DOHH2 (cell line): ENCODE data around the gene NT5C3A.
"Not testable (repeated sequence)": the region's sequence is repeated elsewhere in the genome, so short reads cannot be mapped to it uniquely, and the experiment has no call there.

ENCODE experiments used
- EZH2phosphoT487 ChIP-seq: fragments of 200-600 bp; sonication (generic); IDR thresholded peaks from 2 replicates; pipeline ENCODE4 v1.6.1; 2017; ENCODE audit warnings: borderline replicate concordance, mild to moderate bottlenecking, antibody characterized with exemption, low read length, moderate library complexity, mixed read lengths
- TF ChIP-seq, protein P1 (sequence below): fragments of 200-600 bp; sonication (generic); IDR thresholded peaks from one replicate; pipeline ENCODE4 v1.5.1; 2014; ENCODE audit warnings: antibody characterized with exemption, mild to moderate bottlenecking, low read depth, low read length; ENCODE audit not compliant: poor library complexity, severe bottlenecking

DNA sequence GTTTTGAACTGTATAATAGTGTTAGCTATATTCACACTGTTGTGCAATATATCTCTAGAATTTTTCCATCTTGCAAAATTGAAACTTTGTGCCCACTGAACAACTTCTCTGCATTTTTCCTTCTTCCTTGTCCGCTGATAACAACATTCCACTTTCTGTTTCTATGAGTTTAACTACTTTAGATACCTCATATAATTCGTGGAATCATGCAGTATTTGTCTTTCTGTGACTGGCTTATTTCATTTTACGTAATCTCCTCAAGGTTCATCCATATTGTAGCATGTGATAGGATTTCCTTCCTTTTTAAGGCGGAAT lies 95.4 kb downstream of the NT5C3A start:
- TF ChIP-seq, protein P1, sequence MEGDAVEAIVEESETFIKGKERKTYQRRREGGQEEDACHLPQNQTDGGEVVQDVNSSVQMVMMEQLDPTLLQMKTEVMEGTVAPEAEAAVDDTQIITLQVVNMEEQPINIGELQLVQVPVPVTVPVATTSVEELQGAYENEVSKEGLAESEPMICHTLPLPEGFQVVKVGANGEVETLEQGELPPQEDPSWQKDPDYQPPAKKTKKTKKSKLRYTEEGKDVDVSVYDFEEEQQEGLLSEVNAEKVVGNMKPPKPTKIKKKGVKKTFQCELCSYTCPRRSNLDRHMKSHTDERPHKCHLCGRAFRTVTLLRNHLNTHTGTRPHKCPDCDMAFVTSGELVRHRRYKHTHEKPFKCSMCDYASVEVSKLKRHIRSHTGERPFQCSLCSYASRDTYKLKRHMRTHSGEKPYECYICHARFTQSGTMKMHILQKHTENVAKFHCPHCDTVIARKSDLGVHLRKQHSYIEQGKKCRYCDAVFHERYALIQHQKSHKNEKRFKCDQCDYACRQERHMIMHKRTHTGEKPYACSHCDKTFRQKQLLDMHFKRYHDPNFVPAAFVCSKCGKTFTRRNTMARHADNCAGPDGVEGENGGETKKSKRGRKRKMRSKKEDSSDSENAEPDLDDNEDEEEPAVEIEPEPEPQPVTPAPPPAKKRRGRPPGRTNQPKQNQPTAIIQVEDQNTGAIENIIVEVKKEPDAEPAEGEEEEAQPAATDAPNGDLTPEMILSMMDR, result not testable (repeated sequence)
- not testable (repeated sequence) for TF ChIP-seq EZH2phosphoT487
